Measurements from ENCODE around the gene ITPR3.
"Not testable (repeated sequence)": the region's sequence is repeated elsewhere in the genome, so short reads cannot be mapped to it uniquely, and the experiment has no call there.

The ITPR3 gene

DNA sequence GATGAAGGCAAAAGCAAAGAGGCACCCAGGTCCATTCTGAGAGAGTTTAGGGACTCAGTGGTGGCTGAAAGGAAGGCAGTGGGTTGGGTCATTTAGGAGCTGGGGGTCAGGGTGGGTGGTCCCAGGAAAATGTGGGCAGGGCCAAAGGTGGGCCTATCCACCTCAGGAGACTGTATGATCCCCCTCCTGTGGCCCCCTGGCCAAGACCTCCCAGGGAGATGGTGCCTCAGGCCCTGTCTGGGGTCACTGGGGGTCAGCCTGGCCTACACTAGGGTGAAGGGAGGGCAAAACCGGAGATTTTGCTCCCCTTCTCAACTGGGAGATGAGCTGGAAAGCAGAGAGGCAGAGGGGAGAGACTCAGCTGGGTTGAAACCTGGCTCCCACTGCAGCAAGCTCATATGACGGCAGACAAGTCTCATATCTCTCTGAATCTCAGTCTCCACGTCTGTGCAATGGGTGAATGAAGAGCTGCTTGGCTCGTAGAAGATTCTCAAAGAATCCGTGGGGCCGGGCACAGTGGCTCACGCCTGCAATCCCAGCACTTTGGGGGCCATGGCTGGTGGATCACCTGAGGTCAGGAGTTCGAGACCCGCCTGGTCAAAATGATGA lies 29.6 kb upstream of the ITPR3 start:
- DNase-seq = no peak

DNA sequence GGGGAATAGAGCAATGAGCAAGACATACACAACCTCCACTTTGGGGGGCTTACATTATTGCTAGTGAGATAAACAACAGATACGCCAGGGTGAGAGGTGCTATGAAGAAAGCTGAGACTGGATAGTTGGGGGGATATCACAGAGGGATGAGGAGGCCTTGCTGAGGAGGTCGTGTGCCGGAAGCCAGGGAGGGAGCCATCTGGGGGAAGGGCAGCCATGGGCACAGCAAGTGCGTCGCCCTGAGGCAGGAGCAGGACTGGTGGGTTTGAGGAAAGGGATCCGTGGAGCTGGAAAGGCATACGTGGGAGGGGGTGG lies 28.9 kb upstream of the ITPR3 start:
- DNase-seq = no peak

DNA sequence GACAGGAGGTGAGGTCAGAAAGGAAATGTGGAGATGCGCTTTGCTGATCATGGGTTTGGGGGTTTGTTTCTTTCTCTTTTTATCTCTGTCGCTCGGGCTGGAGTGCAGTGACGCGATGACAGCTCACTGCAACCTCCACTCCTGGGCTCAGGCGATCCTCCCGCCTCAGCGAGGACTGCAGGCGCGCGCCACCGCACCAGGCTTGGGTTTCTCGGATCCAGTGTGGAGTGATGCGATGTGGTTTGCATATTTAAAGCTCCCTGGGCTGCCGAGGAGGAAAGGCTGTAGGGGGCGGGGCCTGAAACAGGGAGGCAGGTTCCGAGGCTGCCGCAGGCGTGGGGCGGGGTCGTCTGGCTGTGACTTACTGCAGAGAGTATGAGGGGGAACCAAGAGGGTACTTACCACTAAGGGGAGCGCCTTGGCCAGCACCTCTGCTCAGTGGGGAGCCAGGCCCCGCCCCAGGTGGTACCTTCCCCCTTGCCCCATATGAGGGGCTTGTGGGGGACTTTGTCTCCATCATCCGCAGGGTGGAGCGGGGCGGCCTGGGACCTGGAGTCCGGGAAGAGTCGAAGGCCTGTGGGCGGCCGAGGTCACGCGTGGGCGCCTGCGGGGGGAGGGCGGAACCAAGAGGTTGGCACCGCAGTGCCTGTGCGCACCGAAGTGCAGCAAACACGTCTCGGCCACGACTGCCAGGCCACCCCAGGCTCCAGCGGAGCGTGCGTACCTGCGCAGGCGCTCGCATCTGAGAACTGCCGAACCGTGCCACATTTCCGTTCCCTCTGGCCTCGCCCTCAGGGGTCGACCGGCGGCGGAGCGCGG lies 28.3 kb upstream of the ITPR3 start:
- DNase-seq = peak; percentile 81

DNA sequence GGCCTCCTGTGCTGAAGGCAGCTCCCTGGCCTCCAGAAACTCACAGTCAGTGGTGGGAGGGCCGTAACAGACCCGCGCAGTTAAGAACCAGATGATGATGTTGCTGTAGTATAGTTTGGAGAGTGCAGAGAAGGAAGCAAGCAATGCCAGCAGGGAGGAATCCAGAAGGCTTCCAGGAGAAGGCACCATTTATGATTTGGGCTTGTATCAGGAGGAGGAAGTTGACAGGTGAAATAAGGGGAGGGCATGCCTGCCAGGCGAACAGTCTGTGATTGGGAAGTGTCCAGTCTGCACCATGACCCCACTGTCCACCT lies 27.8 kb upstream of the ITPR3 start:
- no peak for DNase-seq

DNA sequence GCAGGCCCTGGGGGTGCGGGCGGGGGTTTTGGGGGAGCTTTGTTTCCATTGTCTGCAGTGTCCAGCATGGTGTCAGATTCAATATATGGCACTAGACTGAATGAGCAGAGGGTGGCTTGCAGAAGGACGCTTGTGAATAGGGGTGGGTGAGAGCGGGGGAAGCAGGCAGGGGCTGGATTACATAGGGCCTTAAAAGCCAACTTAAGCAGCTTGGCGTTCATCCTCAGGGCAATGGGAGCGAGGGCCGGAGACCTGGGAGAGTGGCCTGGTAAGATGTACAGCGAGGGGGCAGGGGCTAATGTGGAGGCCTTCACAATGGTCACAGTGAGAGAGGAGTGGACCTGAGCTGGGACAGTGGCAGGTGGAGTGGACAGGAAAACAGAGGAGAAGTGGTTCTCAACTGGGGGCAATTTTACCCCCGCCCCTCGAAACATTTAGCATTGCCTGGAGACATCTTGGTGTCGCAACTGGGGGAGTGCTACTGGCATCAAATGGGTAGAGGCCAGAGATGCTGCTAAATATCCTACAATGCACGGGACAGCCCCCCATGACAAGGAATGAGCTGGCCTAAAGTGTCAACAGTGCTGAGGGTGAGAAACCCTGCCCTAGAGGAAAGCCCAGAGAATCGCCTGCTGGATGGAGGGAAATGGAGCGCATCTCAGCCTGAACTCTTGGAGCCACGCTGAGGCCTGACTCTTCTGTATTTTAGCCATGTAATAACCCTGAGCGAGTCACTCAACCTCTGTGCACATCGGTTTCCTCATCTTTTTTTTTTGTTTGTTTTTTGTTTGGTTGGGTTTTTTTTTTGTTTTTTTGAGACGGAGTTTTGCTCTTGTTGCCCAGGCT lies 25.9 kb upstream of the ITPR3 start:
- no peak for DNase-seq

DNA sequence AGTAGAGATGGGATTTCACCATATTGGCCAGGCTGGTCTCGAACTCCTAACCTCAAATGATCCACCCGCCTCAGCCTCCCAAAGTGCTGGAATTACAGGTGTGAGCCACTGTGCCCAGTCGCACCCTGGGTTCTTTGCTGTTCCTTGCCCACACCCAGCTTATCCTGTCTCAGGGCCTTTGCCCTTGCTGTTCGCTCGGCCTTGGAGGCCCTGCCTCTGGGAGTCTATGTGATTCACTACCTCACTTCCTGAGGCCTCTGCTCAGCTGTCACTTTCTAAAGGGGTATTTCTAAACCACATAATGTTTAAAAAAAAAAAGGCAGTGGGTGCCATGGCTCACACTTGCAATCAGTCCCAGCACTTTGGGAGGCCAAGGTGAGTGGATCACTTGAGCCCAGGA lies 24.2 kb upstream of the ITPR3 start:
- DNase-seq = not testable (repeated sequence)

DNA sequence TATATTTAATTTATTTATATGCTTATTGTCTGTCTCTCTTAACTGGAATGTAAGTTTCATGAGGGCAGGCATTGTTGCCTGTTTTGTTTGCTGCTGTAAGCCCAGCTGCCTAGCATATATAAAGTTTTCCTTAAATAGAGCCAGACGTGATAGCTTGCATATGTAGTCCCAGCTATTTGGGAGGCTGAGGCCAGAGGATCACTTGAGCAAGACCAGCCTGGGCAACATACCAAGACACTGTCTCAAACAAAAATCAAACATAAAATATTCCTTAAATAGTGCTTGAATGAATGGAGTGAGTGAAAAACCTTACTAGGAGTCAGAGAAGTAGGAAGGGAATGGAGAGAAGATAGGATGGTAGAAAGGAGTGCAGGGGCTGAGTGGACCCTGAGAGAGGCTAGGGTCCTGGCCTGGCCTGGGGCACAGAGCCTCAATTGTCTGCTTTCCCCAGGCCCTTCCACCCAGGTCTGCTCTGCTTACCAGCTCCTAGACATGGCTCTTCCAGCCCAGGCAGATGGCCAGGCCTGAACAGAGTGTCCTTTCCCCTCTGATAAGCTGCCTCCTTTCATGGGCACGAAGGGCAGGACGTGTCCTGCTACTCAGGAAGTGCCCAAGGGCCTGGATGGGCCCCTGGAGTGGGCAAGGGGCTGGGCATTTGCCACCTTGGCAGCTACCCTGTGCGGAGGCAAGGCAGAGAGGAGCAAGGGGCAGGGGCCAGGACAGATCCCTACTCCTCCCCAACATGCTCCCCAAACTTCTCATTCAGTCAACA lies 23.4 kb upstream of the ITPR3 start:
- DNase-seq = no peak

DNA sequence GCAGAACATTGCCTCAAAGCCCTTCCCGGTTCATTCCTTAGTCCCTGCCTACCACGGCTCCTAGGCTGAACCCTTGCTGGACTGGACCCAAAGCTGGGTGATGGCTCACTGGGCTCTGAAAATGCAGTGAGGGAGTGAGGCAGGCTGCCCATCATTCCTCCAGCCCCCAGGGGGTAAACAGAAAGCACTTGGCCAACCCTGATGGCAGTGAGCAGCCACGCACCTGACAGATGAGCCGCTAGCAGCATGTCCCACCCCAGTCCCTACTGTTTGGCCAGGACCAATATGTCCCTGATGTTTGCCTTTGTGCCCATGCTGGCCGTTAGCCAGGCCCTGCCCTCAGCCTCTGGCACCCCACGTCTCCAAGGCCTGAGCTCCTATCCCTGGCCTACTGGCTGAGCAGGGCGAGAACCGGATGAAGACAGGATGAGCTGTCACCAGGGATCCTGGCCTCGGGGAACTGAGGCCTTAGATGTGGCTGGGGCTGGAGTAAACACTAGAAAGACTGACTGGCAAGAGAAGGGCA lies 21.6 kb upstream of the ITPR3 start:
- DNase-seq = no peak

DNA sequence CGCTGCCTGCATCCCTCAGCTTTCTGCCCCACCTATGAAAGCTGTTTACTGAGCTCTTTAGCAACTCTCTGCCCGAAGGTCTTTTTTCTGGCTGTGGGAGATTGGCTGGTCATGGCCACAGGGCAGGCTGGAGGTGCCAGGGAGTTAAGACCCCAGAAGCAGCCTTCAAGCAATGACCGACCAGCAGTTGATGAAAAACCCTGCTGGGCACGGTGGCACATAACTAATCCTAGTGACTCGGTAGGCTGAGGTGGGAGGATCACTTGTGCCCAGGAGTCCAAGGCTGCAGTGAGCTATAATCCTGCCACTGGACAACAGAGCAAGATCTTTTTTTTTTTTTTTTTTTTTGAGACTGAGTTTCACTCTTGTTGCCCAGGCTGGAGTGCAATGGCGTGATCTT lies 20.4 kb upstream of the ITPR3 start:
- no peak for DNase-seq

DNA sequence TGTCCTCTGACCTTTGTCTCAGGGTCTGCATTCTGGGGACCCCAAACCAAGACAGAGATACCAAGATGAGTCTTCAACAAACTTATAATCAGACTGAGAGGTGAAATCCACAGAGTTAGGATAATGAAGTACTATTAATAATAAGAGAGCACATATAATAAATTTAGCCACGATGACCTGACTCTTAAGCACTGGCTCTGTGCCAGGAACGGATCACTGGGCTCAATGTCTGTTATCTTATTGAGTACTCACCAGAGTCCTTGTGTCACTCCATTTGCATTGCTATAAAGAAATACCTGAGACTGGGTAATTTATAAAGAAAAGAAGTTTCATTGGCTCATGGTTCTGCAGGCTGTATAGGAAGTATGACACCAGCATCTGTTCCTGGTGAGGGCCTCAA lies 18.9 kb upstream of the ITPR3 start:
- no peak for DNase-seq

DNA sequence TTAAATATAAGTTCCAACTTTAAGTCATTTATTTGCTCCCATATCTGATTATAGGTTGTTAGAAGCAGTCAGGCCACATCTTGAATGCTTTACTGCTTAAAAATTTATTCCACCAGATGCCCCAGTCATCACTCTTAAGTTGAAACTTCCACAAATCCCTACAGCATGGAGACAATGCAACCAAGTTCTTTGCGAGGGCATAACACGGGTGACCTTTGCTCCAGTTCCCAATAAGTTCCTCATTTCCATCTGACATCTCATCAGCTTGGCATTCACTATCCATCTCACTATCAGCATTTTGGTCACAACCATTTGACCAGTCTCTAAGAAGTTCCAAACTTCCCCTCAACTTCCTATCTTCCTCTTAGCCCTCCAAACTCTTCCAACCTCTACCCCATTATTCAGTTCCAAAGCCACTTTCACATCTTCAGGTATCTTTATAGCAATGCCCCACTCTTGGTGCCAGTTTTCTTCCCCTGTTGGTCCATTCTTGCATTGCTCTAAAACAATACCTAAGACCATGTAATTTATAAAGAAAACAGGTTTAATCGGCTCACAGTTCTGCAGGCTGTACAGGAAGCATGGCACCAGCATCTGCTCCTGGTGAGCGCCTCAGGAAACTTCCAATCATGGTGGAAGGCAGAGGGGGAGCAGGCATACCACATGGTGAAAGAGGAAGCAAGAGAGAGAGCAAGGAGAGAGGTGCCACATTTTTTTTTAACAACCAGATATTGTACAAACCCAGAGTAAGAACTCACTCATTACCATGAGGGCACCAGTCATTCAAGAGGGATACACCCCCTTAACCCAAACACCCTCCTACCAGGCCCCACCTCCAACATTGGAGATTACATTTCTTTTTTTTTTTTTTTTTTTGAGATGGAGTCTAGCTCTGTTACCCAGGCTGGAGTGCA lies 15.9 kb upstream of the ITPR3 start:
- DNase-seq = no peak

DNA sequence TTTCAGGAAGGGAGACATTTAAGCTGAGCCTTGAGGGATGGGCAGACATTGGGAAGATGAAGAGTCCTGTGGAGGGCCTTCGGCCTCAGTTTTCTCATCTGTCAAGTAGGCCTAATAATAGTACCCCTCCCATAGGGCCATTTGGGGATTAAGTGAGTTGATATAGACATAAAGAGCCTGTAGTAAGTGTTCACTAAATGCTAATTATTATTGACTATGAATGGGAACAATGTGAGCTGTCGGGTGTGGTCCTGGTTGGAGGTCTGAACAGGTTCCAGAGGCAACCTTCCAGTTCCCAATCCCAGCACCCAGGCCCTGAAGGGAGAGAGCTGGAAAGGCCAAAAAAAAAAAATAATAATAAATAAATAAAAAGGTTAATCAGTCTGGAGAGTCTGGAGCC lies 14.5 kb upstream of the ITPR3 start:
- no peak for DNase-seq

DNA sequence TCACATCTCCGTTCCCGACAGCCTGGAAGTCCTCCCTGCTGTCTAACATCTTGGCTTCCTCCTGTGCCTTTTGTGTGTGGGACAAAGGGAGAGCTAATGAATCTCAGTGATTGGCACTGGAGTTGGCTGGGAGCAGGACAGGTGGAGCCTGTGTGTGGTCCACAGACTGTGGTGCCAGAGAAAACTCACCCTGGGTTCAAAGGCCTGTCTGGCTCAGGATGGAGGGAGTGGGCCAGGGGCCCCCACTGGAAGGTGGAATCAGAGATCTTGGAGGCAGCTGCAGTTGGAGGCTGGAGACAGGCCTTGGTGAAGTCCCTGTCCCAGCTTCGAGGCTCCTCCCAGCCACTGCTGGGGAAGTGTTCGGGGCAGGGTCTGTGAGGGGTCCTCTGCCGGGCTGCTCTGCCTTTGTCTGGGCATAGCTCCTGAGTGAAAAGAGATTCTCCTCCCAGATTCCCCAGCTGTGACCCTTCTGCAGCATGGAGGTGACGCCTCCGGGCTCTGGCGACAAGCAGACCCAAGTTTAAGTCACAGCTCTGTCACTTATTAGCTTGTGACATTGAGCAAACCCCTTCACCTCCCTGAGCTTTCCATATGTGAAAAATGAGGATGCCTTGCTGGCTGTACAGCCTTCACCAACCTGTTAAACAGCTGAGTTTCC lies 13.9 kb upstream of the ITPR3 start:
- no peak for DNase-seq

DNA sequence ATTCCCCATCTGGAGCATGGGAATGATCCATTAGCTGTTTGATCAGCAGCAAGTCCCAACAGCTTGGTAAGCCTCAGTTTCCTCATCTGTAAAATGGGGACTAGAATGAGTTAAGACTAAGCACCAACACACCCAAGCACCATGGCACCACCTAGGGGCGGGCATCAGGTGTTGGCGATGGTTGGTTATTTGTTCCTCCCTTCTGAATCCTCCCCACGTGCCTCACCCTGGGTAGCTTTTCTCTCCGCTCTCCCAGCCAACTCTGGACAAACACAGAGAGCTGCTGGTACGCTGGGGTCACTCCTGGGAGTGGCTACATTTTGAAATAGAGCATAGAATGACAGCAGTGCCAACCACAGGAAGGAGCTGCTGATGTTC lies 13.3 kb upstream of the ITPR3 start:
- peak; percentile 59 for DNase-seq

DNA sequence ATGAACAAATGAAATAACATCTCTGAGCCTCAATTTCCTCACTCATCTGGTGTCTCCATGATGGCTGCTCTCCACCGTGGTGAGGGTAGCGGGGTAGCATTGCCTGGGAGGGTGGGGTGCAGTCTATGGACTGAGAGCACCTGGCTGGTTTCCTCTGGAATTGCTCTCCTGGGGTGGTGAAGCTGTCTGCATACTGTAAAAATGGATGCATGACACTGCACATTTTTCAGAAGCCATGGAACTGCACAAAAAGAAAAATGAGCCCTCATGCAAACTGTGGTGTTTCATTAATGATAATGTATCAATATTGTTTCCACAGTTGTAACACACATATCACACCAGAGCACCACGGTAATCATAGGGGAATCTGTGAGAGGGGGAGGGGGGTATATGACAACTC lies 12.1 kb upstream of the ITPR3 start:
- DNase-seq = no peak

DNA sequence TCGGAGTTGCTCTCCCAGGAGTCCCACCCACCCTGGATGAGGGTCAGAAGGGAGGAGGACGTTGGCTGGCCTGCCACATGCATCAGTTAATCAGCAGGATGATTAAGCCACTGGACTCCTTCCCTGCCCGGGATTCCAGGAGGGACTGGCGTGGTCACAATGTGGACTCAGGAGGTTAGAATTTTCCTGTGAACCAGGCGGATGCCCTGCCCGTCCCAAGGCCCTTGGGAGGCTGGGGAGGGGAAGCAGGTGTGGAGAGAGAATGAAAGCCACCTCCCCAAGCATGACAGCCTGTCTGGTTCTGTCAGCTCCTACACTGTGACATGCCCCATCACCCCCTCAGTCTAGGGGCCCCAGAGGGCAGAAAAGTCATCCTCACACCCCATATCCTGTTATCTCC lies 11.6 kb upstream of the ITPR3 start:
- no peak for DNase-seq

DNA sequence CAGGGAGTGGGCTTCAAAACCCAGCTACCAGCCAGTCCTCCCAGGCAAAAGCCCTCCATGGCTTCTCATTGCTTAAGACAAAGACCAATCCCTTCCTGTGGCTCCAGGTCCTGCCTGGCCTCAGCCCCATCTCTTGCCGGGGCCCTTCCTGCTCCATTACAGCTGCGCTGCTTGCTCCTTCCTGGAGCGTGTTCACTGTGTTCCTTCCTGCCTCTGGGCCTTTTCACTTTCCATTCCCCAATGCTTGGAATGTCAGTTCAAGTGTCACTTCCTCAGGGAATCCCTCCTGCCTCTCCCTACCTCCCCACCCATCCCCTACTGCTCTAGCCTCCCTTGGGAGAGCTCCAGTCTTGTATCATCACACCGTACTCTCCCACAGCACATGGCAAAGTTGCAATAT lies 11.1 kb upstream of the ITPR3 start:
- no peak for DNase-seq

DNA sequence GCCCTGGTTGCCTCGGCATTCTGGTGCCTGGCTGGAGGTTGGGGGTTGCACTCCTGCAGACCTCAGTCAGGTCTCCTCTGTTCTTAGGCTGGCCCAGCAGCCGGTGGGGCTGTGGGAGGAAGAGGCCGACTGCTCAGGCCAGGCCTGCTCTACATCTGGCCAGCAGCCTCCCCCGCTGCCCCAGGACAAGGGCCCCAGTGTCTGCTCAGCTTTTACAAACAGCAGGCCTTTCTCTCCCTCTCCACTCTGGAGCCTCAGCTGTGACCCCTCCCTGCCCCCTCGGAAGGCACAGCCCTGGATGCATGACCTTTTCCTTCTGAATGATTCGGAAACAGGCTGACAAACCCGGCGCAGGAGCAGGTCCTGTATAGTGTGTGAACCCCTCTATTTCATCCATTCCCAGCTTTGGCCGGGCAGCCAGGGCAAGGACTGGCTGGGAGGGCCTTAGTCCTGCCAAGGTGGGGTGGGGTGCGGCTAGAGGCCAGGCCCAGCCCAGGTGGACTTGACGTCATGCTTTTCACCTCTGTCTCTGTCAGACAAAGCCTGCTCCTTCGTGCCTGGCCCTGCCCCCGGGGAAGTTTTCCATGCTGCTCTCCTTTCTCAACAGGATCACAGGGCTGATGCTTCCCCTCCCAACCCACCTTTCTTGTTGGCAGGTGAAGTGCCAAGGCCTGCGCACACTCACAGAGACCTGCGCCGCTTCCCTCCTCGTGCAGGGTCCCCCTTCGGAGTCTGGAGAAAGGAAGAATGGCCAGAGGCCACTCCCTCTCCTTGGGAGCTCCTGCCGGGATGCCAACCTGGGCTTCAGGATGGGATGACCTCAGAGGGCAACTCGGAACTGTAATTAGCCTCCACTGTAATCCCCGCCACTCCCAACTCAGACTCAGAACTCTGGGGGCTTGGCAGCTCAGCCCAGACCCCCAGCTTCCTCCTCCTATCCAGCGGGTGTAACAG lies 10.1 kb upstream of the ITPR3 start:
- DNase-seq = no peak

DNA sequence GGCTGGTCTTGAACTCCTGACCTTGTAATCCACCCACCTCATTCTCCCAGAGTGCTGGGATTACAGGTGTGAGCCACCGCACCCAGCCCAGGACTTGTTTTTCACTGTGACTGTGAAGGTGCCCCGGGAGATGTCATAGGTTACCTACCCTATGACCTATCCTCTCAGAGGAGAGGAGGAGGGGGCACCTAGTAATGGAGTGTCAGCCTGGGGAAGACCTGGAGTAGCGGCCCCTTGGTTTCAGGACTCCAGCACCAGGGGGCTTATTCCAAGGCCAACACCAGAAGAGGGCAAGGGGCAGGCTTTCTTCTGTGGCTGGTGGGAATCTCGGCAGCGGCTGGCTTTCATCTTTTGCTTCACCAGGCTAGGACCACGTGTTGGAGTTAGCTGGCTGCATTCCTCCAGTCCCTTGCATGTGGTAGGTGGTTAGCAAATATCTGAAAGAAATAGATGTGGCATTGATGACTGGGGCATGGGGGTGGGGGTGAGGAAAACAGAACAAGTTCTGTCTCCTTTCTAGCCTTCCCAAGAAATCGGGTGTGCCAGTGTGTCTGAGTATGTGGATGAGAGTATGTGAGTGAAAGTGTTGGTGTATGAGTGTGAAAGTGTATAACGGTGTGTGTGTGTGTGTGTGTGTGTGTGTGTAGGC lies 7.9 kb upstream of the ITPR3 start:
- DNase-seq = no peak

DNA sequence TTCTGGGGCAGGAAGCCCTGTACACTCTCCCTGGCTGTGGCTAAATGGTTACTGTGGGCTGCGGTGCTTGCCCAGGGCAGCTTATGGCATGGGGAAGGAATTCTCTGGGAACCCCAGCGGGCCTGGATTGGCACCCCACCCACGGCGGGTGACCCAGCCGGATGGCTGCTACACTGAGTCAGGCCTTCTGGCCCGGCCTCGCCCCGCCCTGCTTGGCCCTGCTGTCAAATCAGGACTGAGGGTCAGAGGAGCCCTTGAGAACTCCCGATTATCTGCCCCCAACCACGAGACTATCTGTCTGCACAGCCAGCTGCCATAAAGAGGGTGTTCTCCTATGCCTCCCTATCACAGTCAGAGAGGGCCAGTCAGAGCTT lies 7.3 kb upstream of the ITPR3 start:
- DNase-seq = no peak

Data from DMS53 (cell line).